Measurements from ENCODE around the gene ZNF575.

The ZNF575 gene

DNA sequence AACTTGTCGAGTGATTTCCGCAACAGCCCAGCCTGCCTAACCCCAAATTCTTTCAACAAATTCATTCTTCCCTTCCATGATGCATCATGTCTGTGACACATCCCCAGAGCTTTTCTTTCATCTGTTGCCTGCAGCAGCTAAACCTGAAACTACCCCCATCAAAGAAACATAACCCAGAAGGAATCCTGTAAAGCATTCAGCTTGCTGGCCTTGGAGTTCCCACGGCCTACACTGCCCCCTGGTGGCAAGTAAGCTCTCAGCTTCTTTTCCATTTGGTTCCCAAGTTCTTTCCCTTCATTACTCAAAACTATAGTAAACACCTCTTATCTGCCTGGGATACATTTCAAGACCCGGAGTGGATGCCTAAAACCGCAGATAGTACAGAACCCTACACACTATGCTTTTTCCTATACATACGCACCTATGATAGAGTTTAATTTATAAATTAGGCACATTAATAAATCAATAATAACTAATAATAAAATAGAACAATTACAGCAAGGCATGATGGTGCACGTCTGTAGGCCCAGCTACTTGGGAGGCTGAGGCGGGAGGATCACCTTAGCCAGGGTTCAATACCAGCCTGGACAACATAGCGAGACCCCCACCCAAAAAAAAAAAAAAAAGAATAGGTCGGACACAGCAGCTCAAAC is 13.4 kb upstream of the ZNF575 start (continued):
- no peak for TF ChIP-seq ZNF280D (tag by site-specific recombination; IDR thresholded peaks at IDR 0.05)
- no peak for TF ChIP-seq ZNF558 (tag by site-specific recombination; IDR thresholded peaks at IDR 0.05)
- TF ChIP-seq ZNF610 (tag by site-specific recombination; IDR thresholded peaks at IDR 0.05; ENCODE audit: borderline replicate concordance): no peak
- TF ChIP-seq MEIS1 (CRISPR knock-in tag; IDR thresholded peaks at IDR 0.05; ENCODE audit: borderline replicate concordance): no peak
- TF ChIP-seq ZNF140 (tag by site-specific recombination; IDR thresholded peaks at IDR 0.05): no peak
- no peak for TF ChIP-seq GFI1B (tag by site-specific recombination; IDR thresholded peaks at IDR 0.05)
- no peak for TF ChIP-seq ZNF350 (tag by site-specific recombination; IDR thresholded peaks at IDR 0.05)
- no peak for TF ChIP-seq OVOL3 (tag by site-specific recombination; IDR thresholded peaks at IDR 0.05)
- no peak for TF ChIP-seq BCL6B (tag by site-specific recombination; IDR thresholded peaks at IDR 0.05)
- TF ChIP-seq, protein P1, sequence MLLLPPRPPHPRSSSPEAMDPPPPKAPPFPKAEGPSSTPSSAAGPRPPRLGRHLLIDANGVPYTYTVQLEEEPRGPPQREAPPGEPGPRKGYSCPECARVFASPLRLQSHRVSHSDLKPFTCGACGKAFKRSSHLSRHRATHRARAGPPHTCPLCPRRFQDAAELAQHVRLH (tag by site-specific recombination; IDR thresholded peaks at IDR 0.05): 0 out of 2 replicates have a peak, but pooled peaks have one; percentile 58
- TF ChIP-seq BCL11A (tag by site-specific recombination; IDR thresholded peaks at IDR 0.05; ENCODE audit: low read depth): no peak
- TF ChIP-seq, protein P2, sequence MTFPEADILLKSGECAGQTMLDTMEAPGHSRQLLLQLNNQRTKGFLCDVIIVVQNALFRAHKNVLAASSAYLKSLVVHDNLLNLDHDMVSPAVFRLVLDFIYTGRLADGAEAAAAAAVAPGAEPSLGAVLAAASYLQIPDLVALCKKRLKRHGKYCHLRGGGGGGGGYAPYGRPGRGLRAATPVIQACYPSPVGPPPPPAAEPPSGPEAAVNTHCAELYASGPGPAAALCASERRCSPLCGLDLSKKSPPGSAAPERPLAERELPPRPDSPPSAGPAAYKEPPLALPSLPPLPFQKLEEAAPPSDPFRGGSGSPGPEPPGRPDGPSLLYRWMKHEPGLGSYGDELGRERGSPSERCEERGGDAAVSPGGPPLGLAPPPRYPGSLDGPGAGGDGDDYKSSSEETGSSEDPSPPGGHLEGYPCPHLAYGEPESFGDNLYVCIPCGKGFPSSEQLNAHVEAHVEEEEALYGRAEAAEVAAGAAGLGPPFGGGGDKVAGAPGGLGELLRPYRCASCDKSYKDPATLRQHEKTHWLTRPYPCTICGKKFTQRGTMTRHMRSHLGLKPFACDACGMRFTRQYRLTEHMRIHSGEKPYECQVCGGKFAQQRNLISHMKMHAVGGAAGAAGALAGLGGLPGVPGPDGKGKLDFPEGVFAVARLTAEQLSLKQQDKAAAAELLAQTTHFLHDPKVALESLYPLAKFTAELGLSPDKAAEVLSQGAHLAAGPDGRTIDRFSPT (tag by site-specific recombination; IDR thresholded peaks at IDR 0.05): no peak
- TF ChIP-seq ZSCAN16 (tag by site-specific recombination; IDR thresholded peaks at IDR 0.05): no peak
- peak; percentile 97 for TF ChIP-seq ZNF660 (tag by site-specific recombination; IDR thresholded peaks at IDR 0.05)
- TF ChIP-seq ZNF837 (tag by site-specific recombination; IDR thresholded peaks at IDR 0.05): no peak
- TF ChIP-seq, protein P3, sequence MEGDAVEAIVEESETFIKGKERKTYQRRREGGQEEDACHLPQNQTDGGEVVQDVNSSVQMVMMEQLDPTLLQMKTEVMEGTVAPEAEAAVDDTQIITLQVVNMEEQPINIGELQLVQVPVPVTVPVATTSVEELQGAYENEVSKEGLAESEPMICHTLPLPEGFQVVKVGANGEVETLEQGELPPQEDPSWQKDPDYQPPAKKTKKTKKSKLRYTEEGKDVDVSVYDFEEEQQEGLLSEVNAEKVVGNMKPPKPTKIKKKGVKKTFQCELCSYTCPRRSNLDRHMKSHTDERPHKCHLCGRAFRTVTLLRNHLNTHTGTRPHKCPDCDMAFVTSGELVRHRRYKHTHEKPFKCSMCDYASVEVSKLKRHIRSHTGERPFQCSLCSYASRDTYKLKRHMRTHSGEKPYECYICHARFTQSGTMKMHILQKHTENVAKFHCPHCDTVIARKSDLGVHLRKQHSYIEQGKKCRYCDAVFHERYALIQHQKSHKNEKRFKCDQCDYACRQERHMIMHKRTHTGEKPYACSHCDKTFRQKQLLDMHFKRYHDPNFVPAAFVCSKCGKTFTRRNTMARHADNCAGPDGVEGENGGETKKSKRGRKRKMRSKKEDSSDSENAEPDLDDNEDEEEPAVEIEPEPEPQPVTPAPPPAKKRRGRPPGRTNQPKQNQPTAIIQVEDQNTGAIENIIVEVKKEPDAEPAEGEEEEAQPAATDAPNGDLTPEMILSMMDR (tag by site-specific recombination; IDR thresholded peaks at IDR 0.05): peak; percentile 92
- TF ChIP-seq ZNF280C (tag by site-specific recombination; IDR thresholded peaks at IDR 0.05): no peak
- no peak for TF ChIP-seq ZNF544 (tag by site-specific recombination; IDR thresholded peaks at IDR 0.05)

Measured in HEK293 (cell line).